Tibial artery (tissue), 4 donors: ENCODE measurements around the gene MICAL2.
A peak's percentile ranks its signal among the peaks of the same experiment; 100 is the strongest.

Source experiments
- DNase-seq, 2 donors: peaks; one replicate each; pipeline ENCODE4 v3.0.0-alpha.2; 2019
- H3K27ac ChIP-seq, 2 donors: fragments of 200-600 bp; sonication (generic) in 1 of 2; 1 replicate in 1 of 2; 2 replicates in 1 of 2; pipeline ENCODE4 v1.5.1; 2018 to 2019; ENCODE audit warnings: mild to moderate bottlenecking in 1 of 2
- H3K27me3 ChIP-seq, 2 donors: fragments of 200-600 bp; sonication (generic) in 1 of 2; one replicate each; pipeline versions ENCODE4 v1.5.1 to v1.6.0; 2016 to 2019
- H3K36me3 ChIP-seq, 3 donors: fragments of 200-600 bp; sonication (generic) in 2 of 3; one replicate each; pipeline ENCODE4 v1.5.1; 2016 to 2019; ENCODE audit warnings: mild to moderate bottlenecking in 2 of 3
- H3K4me1 ChIP-seq, 4 donors: fragments of 200-600 bp; sonication (generic) in 2 of 4; 1 replicate in 3 of 4; 2 replicates in 1 of 4; pipeline ENCODE4 v1.5.1; 2016 to 2019
- H3K4me3 ChIP-seq, 2 donors: fragments of 200-600 bp; sonication (generic) in 1 of 2; 1 replicate in 1 of 2; 2 replicates in 1 of 2; pipeline ENCODE4 v1.5.1; 2018 to 2019; ENCODE audit warnings: mild to moderate bottlenecking in 2 of 2
- H3K9me3 ChIP-seq, 3 donors: fragments of 200-600 bp; sonication (generic) in 1 of 3; one replicate each; pipeline ENCODE4 v1.5.1; 2016 to 2019
- intact Hi-C: fragments of 100-400 bp; cut with DNase I; formaldehyde crosslinking; loops from one replicate; pipeline ENCODE4 v1.15.0; 2023; ENCODE audit warnings: low total_unique reads
- TF ChIP-seq, protein P1 (sequence below), 2 experiments: fragments of 200-600 bp in 1 of 2; fragments of 450-650 bp in 1 of 2; IDR thresholded peaks; one replicate each; pipeline ENCODE4 v1.5.1; 2017 to 2019; ENCODE audit warnings: antibody characterized with exemption in 2 of 2, mild to moderate bottlenecking in 1 of 2, moderate library complexity in 1 of 2

MICAL2 gene

DNA sequence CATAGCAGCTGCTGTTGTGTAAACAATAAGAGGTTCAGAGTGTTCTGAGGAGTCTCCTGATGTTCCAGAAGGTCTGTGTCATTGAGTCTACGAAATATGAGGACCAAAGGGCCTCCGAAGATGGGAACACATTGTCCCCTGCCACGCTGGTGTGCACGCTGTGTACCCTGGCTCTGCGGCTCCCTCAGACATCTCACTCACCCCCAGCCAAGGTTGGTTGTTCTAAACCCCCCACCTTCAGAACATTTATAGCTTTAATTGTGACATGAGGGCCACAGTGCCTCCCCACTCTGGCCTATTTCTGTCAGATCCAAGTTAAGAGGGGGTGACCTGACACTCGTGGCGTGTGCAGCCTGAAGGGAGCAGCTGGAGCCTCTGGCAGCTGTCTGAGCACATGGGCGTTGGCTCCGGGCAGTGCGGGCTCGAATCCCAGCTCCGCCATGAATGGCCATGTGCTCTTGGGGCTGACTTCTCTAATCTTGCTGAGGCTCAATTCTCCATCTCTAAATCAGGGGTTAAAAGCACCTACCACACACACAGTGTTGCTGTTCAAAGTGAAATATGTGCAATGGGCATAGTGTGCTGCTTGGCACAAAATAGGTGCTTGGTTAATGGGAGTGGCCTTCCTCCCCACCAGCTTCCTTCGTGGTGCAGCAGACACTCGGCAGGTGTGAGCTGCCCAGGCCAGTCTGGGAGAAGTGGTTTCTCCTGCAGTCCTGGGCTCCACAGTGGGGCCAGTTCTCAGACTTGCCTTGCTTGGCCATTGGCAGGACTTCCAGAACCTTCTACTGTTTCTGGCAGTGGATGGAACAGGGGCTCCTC, 39.7 kb upstream of the MICAL2 start:
- Histone ChIP-seq H3K4me1 (peaks cover 0 to 36% (median 30%) of the 10 kb centered on the region in 4 donors), H3K4me3 (no peak overlapping the region), H3K36me3 (no peaks in the 10 kb centered on the region), H3K9me3 (no peaks in the 10 kb centered on the region), H3K27ac (no peak overlapping the region), H3K27me3 (no peaks in the 10 kb centered on the region)
- DNase-seq = peak in 1 of 2 donors; percentile 60
- intact Hi-C loops = loop anchor here (10.0 kb wide), 1 partner anchor 624 kb away; no protein-coding TSS in a partner anchor
- TF ChIP-seq, protein P1, sequence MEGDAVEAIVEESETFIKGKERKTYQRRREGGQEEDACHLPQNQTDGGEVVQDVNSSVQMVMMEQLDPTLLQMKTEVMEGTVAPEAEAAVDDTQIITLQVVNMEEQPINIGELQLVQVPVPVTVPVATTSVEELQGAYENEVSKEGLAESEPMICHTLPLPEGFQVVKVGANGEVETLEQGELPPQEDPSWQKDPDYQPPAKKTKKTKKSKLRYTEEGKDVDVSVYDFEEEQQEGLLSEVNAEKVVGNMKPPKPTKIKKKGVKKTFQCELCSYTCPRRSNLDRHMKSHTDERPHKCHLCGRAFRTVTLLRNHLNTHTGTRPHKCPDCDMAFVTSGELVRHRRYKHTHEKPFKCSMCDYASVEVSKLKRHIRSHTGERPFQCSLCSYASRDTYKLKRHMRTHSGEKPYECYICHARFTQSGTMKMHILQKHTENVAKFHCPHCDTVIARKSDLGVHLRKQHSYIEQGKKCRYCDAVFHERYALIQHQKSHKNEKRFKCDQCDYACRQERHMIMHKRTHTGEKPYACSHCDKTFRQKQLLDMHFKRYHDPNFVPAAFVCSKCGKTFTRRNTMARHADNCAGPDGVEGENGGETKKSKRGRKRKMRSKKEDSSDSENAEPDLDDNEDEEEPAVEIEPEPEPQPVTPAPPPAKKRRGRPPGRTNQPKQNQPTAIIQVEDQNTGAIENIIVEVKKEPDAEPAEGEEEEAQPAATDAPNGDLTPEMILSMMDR (IDR thresholded peaks at IDR 0.05) = no peak

DNA sequence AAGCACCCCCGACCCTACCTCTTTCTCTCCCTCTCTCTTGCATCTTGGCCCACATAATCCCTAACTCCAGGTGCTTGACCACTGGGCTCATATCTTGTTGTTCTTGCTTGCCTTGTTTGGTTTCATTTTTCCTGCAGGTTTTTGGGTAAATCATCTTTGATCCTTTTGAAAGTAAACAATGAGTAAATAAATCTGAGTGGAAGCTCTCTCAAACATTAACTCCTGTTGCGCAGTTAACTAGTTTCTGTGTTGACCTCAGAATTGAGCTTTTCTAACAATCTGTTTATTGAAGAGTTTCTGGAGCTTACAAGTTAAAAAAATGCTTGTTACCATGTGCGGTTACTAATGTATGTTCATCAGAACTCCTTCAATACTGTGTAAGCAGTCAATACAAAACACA, 38.8 kb upstream of the MICAL2 start:
- H3K4me3 ChIP-seq = no peak overlapping the region
- intact Hi-C loops = loop anchor here (10.0 kb wide), 1 partner anchor 623 kb away; no protein-coding TSS in a partner anchor
- DNase-seq = no peak
- no peaks in the 10 kb centered on the region for H3K27me3 ChIP-seq
- no peak overlapping the region for H3K27ac ChIP-seq
- H3K36me3 ChIP-seq = no peaks in the 10 kb centered on the region
- peaks cover 0 to 37% (median 31%) of the 10 kb centered on the region in 4 donors for H3K4me1 ChIP-seq
- TF ChIP-seq, protein P1 (IDR thresholded peaks at IDR 0.05) = no peak
- no peaks in the 10 kb centered on the region for H3K9me3 ChIP-seq

DNA sequence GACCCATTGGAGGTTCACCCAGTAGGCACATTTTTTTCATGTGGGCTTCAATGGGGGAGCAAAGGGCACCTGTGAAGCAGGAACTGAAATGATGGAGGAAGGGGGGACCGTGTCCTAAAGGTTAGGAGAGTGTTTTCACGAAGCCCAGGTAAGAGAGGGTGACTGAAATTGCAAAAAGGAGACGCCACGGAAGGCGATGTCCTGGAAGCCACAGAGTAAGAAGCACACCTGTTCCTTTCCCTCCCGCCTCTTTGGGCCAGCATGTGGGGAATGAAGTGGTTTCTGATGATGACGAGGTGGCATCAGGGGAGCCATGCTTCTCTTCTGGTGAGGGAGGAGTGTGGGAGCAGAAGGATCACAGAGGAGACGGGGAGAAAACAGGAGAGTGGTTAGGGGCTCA, 37.0 kb upstream of the MICAL2 start:
- Histone ChIP-seq H3K4me1 (peaks cover 0 to 39% (median 28%) of the 10 kb centered on the region in 4 donors), H3K27ac (no peak overlapping the region), H3K36me3 (no peaks in the 10 kb centered on the region), H3K27me3 (no peaks in the 10 kb centered on the region), H3K9me3 (no peaks in the 10 kb centered on the region), H3K4me3 (no peak overlapping the region)
- TF ChIP-seq, protein P1 (IDR thresholded peaks at IDR 0.05) = no peak
- intact Hi-C loops = loop anchor here (10.0 kb wide), 1 partner anchor 621 kb away; no protein-coding TSS in a partner anchor
- peak in 1 of 2 donors; percentile 53 for DNase-seq

GRCh38 chr11:12073886-12074285, 36.5 kb upstream of the MICAL2 start:
- peak in 1 of 2 donors; percentile 38 for DNase-seq
- Histone ChIP-seq H3K4me1 (peaks cover 0 to 41% (median 28%) of the 10 kb centered on the region in 4 donors), H3K27ac (no peak overlapping the region), H3K4me3 (no peak overlapping the region), H3K36me3 (no peaks in the 10 kb centered on the region), H3K9me3 (no peaks in the 10 kb centered on the region), H3K27me3 (no peaks in the 10 kb centered on the region)
- intact Hi-C loops = loop anchor here (10.0 kb wide), 1 partner anchor 621 kb away; no protein-coding TSS in a partner anchor
- TF ChIP-seq, protein P1 (IDR thresholded peaks at IDR 0.05) = no peak

DNA sequence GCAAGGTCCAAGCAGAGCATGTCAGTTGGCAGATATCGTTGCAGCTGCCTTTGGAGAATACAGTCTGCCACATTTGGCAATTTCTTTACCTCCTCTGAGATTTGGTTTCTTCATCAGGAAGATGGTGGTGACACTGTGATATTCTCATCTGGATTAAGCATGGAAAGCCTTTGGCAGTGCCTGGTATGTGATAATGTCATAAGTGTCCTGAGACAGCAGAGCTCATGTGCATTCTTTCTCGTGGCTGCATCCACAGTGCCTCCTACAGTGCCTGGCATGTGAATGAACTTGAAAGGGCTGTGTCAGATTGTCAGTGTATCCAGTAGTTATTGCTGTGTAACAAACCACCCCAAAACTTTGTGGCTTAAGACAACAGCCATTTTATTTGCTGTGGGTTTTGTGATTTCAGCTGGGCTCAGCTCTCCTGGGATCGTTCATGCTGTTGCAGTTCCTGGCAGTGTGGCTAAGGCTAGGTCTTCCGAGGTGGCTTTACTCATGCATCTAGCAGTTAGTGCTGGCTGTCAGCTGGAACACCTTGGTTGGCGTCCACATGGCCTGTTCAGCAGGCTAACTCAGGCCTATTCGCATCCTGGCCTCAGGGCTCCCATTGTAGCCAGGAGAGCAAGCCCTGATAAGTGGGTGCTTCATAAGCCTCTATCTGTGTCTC, 35.7 kb upstream of the MICAL2 start:
- Histone ChIP-seq H3K9me3 (no peaks in the 10 kb centered on the region), H3K4me1 (peaks cover 0 to 48% (median 31%) of the 10 kb centered on the region in 4 donors), H3K27ac (peak overlapping the region; percentile 82 to 87), H3K36me3 (no peaks in the 10 kb centered on the region), H3K27me3 (no peaks in the 10 kb centered on the region), H3K4me3 (no peak overlapping the region)
- TF ChIP-seq, protein P1 (IDR thresholded peaks at IDR 0.05) = no peak
- intact Hi-C loops = loop anchor here (10.0 kb wide), 1 partner anchor 620 kb away; no protein-coding TSS in a partner anchor
- peak in 1 of 2 donors; percentile 12 for DNase-seq
